SH-SY5Y (cell line): Measurements from ENCODE around the gene GRK6.

ENCODE experiments used
- GATA2 ChIP-seq: IDR thresholded peaks from 2 replicates; pipeline ENCODE4 v1.6.1; 2011; ENCODE audit warnings: mild to moderate bottlenecking, low read depth, low read length
- GATA3 ChIP-seq: IDR thresholded peaks from 2 replicates; pipeline ENCODE4 v1.6.1; 2011; ENCODE audit warnings: low read depth, mild to moderate bottlenecking, low read length, moderate library complexity

DNA sequence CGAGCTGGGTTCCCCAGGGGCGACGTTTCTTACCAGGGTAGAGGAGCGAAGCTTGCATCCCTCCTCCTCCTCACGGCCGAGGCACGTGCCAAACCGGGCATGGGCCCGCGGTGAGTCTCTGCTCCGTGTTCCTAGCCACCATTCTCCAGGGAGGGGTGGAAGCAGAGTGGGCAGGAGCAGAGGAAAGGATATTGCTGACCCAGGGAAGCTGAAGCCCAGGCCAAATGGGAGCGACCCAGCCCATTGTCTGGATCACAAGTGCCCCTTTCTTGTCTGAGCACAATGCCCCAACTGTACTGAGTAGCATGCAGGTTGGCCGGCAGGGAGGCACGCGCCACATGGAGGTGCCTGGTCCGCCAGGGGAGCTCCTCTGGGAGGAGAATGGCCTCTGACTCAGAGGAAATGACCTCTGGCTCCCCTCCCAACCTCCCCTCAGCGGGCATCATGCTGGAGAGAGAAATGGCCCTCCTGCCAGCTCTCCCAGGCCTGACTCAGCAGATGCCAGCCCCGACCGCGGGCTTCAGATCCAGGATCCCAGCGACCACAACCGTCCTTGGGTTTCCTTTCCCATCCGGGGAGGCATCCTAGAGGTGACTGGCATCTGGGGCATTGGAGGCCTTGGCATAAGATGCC lies 21.3 kb downstream of the GRK6 start:
- TF ChIP-seq GATA2 (no peak), GATA3 (no peak)
